Mesenchymal stem cell (in vitro differentiated cells and primary cell): ENCODE results near the gene IGSF21.

Experiments
- DNase-seq: peaks from one replicate; pipeline ENCODE4 v3.0.0-alpha.2; 2013
- H2AFZ ChIP-seq: one replicate; pipeline ENCODE4 v1.6.1; 2013; ENCODE audit warnings: low read depth, mild to moderate bottlenecking, control low read depth, inconsistent platforms, low read length, moderate library complexity
- H2AK5ac ChIP-seq: 2 replicates; pipeline ENCODE4 v1.6.1; 2013; ENCODE audit warnings: low read length, moderate library complexity, mild to moderate bottlenecking, inconsistent platforms; ENCODE audit not compliant: severe bottlenecking
- H2BK120ac ChIP-seq: one replicate; pipeline ENCODE4 v1.6.1; 2013; ENCODE audit warnings: low read depth, mild to moderate bottlenecking, inconsistent platforms, low read length, moderate library complexity
- H2BK12ac ChIP-seq, 2 experiments: one replicate each; pipeline ENCODE4 v1.6.1; 2013; ENCODE audit warnings: inconsistent platforms in 2 of 2, low read length in 2 of 2, mild to moderate bottlenecking in 2 of 2, moderate library complexity in 2 of 2, control low read depth in 1 of 2
- H2BK15ac ChIP-seq: one replicate; pipeline ENCODE4 v1.6.1; 2013; ENCODE audit warnings: mild to moderate bottlenecking, low read depth, inconsistent platforms; ENCODE audit not compliant: poor library complexity, severe bottlenecking
- H2BK5ac ChIP-seq: 2 replicates; pipeline ENCODE4 v1.6.1; 2013; ENCODE audit warnings: low read depth, mild to moderate bottlenecking, low read length, control low read depth, inconsistent platforms; ENCODE audit not compliant: poor library complexity, severe bottlenecking
- H3K14ac ChIP-seq, 2 experiments: one replicate each; pipeline ENCODE4 v1.6.1; 2013; ENCODE audit warnings: inconsistent platforms in 2 of 2, low read length in 2 of 2, control low read depth in 1 of 2, mild to moderate bottlenecking in 1 of 2, moderate library complexity in 1 of 2
- H3K18ac ChIP-seq, 2 experiments: one replicate each; pipeline ENCODE4 v1.6.1; 2013; ENCODE audit warnings: inconsistent platforms in 2 of 2, low read length in 2 of 2, control low read depth in 1 of 2, low read depth in 1 of 2, mild to moderate bottlenecking in 1 of 2
- H3K23ac ChIP-seq, 2 experiments: one replicate each; pipeline ENCODE4 v1.6.1; 2013; ENCODE audit warnings: inconsistent platforms in 2 of 2, low read length in 2 of 2, mild to moderate bottlenecking in 2 of 2, moderate library complexity in 2 of 2, control low read depth in 1 of 2
- H3K27ac ChIP-seq: 2 replicates; pipeline ENCODE4 v1.5.1; 2013; ENCODE audit warnings: mild to moderate bottlenecking, moderate library complexity, low read length, control low read depth, inconsistent platforms; ENCODE audit not compliant: poor library complexity, severe bottlenecking
- H3K27me3 ChIP-seq, 2 experiments: 2 replicates each; pipeline versions ENCODE4 v1.6.1 to v1.7.0; 2013; ENCODE audit warnings: low read length in 2 of 2, mild to moderate bottlenecking in 2 of 2, moderate library complexity in 2 of 2, control low read depth in 1 of 2, inconsistent platforms in 1 of 2; ENCODE audit not compliant: control insufficient read depth in 1 of 2, insufficient read depth in 1 of 2
- H3K36me3 ChIP-seq, 2 experiments: 2 replicates each; pipeline versions ENCODE4 v1.6.1 to v1.7.0; 2013; ENCODE audit warnings: low read length in 2 of 2, control low read depth in 1 of 2, inconsistent platforms in 1 of 2, low read depth in 1 of 2, mild to moderate bottlenecking in 1 of 2; ENCODE audit not compliant: insufficient read depth in 2 of 2, control insufficient read depth in 1 of 2
- H3K4ac ChIP-seq, 2 experiments: one replicate each; pipeline ENCODE4 v1.6.1; 2013; ENCODE audit warnings: inconsistent platforms in 2 of 2, low read length in 2 of 2, mild to moderate bottlenecking in 2 of 2, moderate library complexity in 2 of 2, control low read depth in 1 of 2, low read depth in 1 of 2
- H3K4me1 ChIP-seq: 2 replicates; pipeline ENCODE4 v1.6.1; 2013; ENCODE audit warnings: low read depth, low read length, control low read depth; ENCODE audit not compliant: control insufficient read depth, insufficient read depth
- H3K4me2 ChIP-seq: 2 replicates; pipeline ENCODE4 v1.6.1; 2013; ENCODE audit warnings: low read length, mild to moderate bottlenecking, inconsistent platforms; ENCODE audit not compliant: poor library complexity, severe bottlenecking
- H3K4me3 ChIP-seq, 2 experiments: 2 replicates each; pipeline versions ENCODE4 v1.5.1 to v1.7.0; 2013; ENCODE audit warnings: low read length in 2 of 2, mild to moderate bottlenecking in 2 of 2, control low read depth in 1 of 2, low read depth in 1 of 2; ENCODE audit not compliant: insufficient read depth in 1 of 2
- H3K79me1 ChIP-seq: replicated peaks from 2 replicates; pipeline ENCODE4 v1.6.1; 2013; ENCODE audit warnings: mild to moderate bottlenecking, control low read depth, low read length, inconsistent platforms; ENCODE audit not compliant: poor library complexity, severe bottlenecking
- H3K9ac ChIP-seq: 2 replicates; pipeline ENCODE4 v1.7.0; 2013; ENCODE audit warnings: mild to moderate bottlenecking, low read length, moderate library complexity
- H3K9me3 ChIP-seq: 2 replicates; pipeline ENCODE4 v1.7.0; 2013; ENCODE audit warnings: mild to moderate bottlenecking, low read length; ENCODE audit not compliant: control insufficient read depth
- H4K8ac ChIP-seq: one replicate; pipeline ENCODE4 v1.6.1; 2013; ENCODE audit warnings: inconsistent platforms, mild to moderate bottlenecking, low read length, moderate library complexity
- H4K91ac ChIP-seq: one replicate; pipeline ENCODE4 v1.6.1; 2013; ENCODE audit warnings: mild to moderate bottlenecking, low read length, inconsistent platforms
- WGBS: methylation state at CpG from one replicate; pipeline ENCODE4 v1.1.7; 2013; ENCODE audit warnings: mixed read lengths; 5-methylcytosine and 5-hydroxymethylcytosine counted together

The IGSF21 gene

GRCh38 chr1:18170444-18170843 lies 62.8 kb downstream of the IGSF21 start:
- Histone ChIP-seq H3K36me3 (no peaks in the 10 kb centered on the region), H2BK12ac (no peak overlapping the region), H3K27me3 (peaks cover 0 to 81% of the 10 kb centered on the region in 2 experiments), H2AFZ (no peak overlapping the region), H3K4me1 (no peaks in the 10 kb centered on the region), H3K9me3 (no peaks in the 10 kb centered on the region), H3K9ac (no peak overlapping the region), H3K4me2 (no peak overlapping the region), H3K27ac (no peak overlapping the region), H2AK5ac (no peak overlapping the region), H3K18ac (no peak overlapping the region), H3K23ac (no peak overlapping the region), H3K14ac (no peak overlapping the region), H2BK5ac (no peak overlapping the region), H4K91ac (no peak overlapping the region), H3K79me1 (no peaks in the 10 kb centered on the region), H2BK15ac (no peak overlapping the region), H3K4ac (no peak overlapping the region), H3K4me3 (no peak overlapping the region), H2BK120ac (no peak overlapping the region), H4K8ac (no peak overlapping the region)
- no peak for DNase-seq
- 55% methylated on average over 3 of the region's 3 CpGs for WGBS

GRCh38 chr1:18174037-18174436 lies 66.4 kb downstream of the IGSF21 start:
- WGBS = 84% methylated on average over 12 of the region's 12 CpGs
- Histone ChIP-seq H3K23ac (no peak overlapping the region), H3K36me3 (no peaks in the 10 kb centered on the region), H3K79me1 (no peaks in the 10 kb centered on the region), H3K4ac (no peak overlapping the region), H2BK15ac (no peak overlapping the region), H4K8ac (no peak overlapping the region), H2BK12ac (no peak overlapping the region), H3K4me2 (no peak overlapping the region), H2BK5ac (no peak overlapping the region), H4K91ac (no peak overlapping the region), H3K18ac (no peak overlapping the region), H2BK120ac (no peak overlapping the region), H2AFZ (no peak overlapping the region), H3K27me3 (peaks cover 0 to 86% of the 10 kb centered on the region in 2 experiments), H3K9ac (no peak overlapping the region), H3K27ac (no peak overlapping the region), H2AK5ac (no peak overlapping the region), H3K4me1 (no peaks in the 10 kb centered on the region), H3K4me3 (no peak overlapping the region), H3K9me3 (no peaks in the 10 kb centered on the region), H3K14ac (no peak overlapping the region)
- DNase-seq = no peak

GRCh38 chr1:18175051-18175450 lies 67.5 kb downstream of the IGSF21 start:
- 35% methylated on average over 6 of the region's 6 CpGs for WGBS
- Histone ChIP-seq H2BK120ac (no peak overlapping the region), H4K8ac (no peak overlapping the region), H3K23ac (no peak overlapping the region), H3K4me2 (no peak overlapping the region), H3K27me3 (peaks cover 0 to 82% of the 10 kb centered on the region in 2 experiments), H3K27ac (no peak overlapping the region), H3K14ac (no peak overlapping the region), H2AK5ac (no peak overlapping the region), H3K79me1 (no peaks in the 10 kb centered on the region), H4K91ac (no peak overlapping the region), H3K9ac (no peak overlapping the region), H3K4me1 (no peaks in the 10 kb centered on the region), H2BK15ac (no peak overlapping the region), H3K4ac (no peak overlapping the region), H3K4me3 (no peak overlapping the region), H3K18ac (no peak overlapping the region), H3K36me3 (no peaks in the 10 kb centered on the region), H3K9me3 (no peaks in the 10 kb centered on the region), H2AFZ (no peak overlapping the region), H2BK5ac (no peak overlapping the region), H2BK12ac (no peak overlapping the region)
- no peak for DNase-seq

- WGBS = 37% methylated on average over 10 of the region's 13 CpGs
- no peak overlapping the region for H4K8ac ChIP-seq
- no peaks in the 10 kb centered on the region for H3K36me3 ChIP-seq
- H3K4me3 ChIP-seq = no peak overlapping the region
- H4K91ac ChIP-seq = no peak overlapping the region
- H2BK5ac ChIP-seq = no peak overlapping the region
- no peak overlapping the region for H2AFZ ChIP-seq
- H2BK12ac ChIP-seq = no peak overlapping the region
- peaks cover 0 to 83% of the 10 kb centered on the region in 2 experiments for H3K27me3 ChIP-seq
- H3K4me1 ChIP-seq = no peaks in the 10 kb centered on the region
- no peak overlapping the region for H3K14ac ChIP-seq
- H3K18ac ChIP-seq = no peak overlapping the region
- H2AK5ac ChIP-seq = no peak overlapping the region
- H3K23ac ChIP-seq = no peak overlapping the region
- no peak overlapping the region for H2BK15ac ChIP-seq
- H3K4ac ChIP-seq = no peak overlapping the region
- no peak overlapping the region for H3K4me2 ChIP-seq
- no peaks in the 10 kb centered on the region for H3K9me3 ChIP-seq
- no peak overlapping the region for H3K27ac ChIP-seq
- H2BK120ac ChIP-seq = no peak overlapping the region
- H3K79me1 ChIP-seq = no peaks in the 10 kb centered on the region
- no peak for DNase-seq
- no peak overlapping the region for H3K9ac ChIP-seq
Observed at GRCh38 chr1:18175530-18176377, 68.2 kb downstream of the IGSF21 start.
